ENCODE measurements around the gene ISYNA1.

ISYNA1 gene

GRCh38 chr19:18443831-18444230, 5.9 kb upstream of the ISYNA1 start:
- DNase-seq (ENCODE audit: low read depth): no peak

DNA sequence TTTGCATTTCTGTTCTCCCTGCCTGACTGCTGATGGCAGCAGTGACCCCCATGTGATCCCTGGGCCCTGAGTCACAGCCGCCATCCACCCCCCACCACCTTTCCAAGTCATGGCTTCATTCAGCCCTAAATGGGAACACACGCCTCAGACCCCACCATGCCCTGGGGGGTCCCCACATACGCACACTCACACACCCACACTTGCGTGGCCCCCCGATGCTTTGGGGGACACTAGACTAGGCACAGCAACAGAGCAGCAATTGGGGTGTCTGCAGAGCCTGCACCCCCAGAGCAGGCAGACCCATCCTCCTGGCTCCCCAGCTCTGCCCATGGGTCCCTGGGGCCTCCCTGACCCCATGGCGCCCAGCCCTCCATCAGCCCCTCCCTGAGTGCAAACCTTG, 5.5 kb upstream of the ISYNA1 start:
- DNase-seq (ENCODE audit: low read depth): no peak

DNA sequence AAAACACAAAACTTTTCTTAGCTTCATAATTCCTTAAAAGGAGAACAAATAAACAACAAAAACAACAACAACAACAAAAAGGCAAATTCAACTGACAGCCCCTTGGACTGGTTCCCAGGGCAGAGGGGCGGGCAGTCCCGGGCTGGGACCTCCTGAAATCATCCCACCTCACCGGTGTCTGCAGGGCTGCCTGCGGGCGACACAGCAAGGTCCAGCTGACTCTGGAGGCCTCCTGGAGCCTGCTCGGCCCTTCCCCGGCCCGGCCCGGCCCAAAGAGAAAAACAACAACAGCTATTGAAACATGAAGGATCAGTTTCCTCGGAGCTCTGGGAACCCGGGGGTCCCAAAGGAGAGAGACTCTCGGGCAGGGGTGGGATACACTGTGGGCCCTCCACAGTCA, 5.0 kb upstream of the ISYNA1 start:
- DNase-seq (ENCODE audit: low read depth): no peak

GRCh38 chr19:18441804-18442788, 4.2 kb upstream of the ISYNA1 start:
- no peak for DNase-seq (ENCODE audit: low read depth)

DNA sequence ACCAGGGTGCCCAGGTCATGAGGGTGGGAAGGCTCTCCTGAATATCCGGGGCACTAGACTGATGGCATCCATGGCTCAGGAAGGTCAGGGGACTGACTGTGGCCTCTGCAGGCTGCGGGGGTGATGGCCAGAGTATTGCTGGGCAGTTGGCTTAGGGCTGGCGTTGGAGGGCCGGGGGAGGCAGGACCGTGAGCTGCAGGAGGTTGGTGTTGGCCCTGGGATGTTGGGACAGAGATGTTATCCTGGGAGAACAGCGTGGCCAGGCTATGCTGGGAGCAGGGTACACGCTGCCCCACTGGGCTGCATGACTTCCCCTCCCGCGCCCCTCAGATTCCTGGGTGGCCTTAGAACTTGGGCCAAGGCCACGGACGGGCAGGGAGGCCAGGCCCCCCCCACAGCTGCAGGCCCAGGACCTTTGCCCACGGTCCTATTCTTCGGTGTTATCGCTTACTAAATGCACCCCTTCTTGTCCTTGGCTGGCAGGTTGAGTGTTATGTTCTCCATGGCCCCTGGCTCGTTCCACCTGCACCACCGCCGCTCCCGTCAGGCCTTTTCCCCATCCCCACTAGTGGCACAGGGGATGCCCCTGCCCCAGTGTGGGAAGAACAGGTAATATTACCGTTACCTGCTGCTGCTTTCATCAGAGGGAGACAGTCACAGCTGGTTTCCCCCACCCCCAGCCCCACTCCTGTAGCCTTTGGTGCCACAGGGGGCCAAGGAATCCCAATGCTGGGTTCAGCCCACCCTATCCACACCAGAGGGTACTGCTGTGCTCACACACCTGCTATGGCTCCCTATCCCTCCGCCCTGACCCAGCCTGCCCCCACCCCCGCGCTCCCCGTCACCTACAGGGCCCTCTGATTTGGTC, 3.2 kb upstream of the ISYNA1 start:
- DNase-seq (ENCODE audit: low read depth): no peak

GRCh38 chr19:18440415-18440877, 2.5 kb upstream of the ISYNA1 start:
- no peak for DNase-seq (ENCODE audit: low read depth)

GRCh38 chr19:18439910-18440237, 1.9 kb upstream of the ISYNA1 start:
- DNase-seq (ENCODE audit: low read depth): no peak

DNA sequence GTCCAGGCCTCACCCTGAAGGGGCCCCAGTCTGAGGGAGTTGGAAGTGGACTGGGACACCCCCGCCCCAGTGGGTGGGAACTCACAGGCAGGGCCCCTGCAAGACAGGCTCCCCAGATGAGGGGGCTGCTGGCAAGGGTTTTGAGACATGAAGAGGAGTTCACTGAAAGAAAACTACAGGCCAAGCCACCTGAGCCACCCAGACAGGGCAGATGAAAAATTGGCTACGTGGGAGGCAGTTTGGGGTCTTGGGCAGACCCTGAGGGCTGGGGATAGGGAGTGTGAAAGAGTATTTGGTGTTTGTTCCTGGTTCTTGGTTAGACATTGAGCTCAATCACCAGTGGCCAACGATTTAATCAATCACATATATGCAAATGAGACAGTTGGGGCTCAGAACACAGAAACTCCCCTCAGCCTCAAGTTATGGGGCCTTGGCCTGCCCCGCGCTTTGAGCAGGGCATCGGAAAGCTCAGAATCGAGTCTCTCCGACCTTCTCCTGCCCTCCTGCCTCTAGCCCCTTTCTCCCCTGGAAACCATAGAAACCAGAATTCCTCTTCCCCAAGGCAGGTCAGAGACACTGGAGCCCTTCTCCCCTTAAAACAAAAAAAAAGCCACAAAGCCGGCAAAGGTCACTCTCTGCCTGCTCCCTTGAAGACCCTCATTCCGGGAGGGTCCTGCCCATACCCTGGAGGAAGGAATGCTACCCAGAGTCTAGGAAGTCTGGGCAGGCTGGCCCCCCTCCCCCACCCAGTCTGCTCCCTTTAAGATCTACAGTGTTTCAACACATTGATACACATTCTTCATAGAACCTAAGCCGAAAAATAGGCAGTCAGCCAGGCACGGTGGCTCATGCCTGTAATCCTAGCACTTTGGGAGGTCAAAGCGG, 1.3 kb upstream of the ISYNA1 start:
- DNase-seq (ENCODE audit: low read depth): peak; percentile 34

- no peak for DNase-seq (ENCODE audit: low read depth)
Measured at GRCh38 chr19:18438331-18439024, 545 bp upstream of the ISYNA1 start.

- no peak for DNase-seq (ENCODE audit: low read depth)
Measured at GRCh38 chr19:18436671-18437490, 1.1 kb downstream of the ISYNA1 start.

DNA sequence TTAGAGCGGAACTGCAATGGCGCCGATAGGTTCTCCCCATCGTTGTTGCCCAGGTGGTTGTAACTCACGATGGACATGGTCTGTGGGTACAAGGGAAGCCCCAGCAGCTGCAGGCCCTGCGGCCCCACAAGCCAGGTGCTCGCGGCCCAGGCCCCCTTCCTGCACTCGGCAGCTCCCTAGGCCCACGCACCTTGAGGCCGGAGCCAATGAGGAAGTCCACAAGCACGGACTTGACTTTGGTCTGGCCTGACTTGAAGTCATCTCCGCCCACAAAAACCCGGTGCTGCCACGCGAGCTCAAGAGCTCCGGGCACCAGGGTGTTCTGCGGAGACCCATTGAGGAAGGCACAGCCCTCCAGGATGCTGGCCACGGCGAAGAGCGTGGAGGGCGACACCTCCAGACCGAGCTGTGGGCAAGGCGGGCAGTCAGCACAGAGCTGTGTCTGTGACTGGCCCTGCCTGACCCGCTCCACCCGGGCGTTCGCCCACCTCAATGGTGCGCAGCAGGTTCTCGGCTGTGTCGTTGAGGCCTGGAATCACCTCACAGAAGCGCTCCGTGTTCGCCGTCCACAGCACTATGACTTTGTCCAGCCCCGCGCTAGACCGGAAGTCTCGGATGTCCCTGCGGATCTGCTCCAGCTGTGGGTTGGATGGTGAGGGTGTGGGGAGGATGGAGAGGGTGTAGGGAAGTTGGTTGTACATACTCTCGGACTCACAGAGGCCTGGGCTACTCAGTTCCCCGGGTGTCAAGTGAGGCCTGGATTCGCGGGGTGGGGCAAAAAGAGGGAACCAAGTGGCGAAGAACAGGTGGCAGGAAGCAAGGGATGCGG, 1.9 kb downstream of the ISYNA1 start:
- DNase-seq (ENCODE audit: low read depth): no peak

GRCh38 chr19:18435178-18435841, 2.6 kb downstream of the ISYNA1 start:
- no peak for DNase-seq (ENCODE audit: low read depth)

- DNase-seq (ENCODE audit: low read depth): no peak
Measured at GRCh38 chr19:18434411-18435175, 3.3 kb downstream of the ISYNA1 start.

GRCh38 chr19:18433735-18434398, 4.1 kb downstream of the ISYNA1 start:
- no peak for DNase-seq (ENCODE audit: low read depth)

DNA sequence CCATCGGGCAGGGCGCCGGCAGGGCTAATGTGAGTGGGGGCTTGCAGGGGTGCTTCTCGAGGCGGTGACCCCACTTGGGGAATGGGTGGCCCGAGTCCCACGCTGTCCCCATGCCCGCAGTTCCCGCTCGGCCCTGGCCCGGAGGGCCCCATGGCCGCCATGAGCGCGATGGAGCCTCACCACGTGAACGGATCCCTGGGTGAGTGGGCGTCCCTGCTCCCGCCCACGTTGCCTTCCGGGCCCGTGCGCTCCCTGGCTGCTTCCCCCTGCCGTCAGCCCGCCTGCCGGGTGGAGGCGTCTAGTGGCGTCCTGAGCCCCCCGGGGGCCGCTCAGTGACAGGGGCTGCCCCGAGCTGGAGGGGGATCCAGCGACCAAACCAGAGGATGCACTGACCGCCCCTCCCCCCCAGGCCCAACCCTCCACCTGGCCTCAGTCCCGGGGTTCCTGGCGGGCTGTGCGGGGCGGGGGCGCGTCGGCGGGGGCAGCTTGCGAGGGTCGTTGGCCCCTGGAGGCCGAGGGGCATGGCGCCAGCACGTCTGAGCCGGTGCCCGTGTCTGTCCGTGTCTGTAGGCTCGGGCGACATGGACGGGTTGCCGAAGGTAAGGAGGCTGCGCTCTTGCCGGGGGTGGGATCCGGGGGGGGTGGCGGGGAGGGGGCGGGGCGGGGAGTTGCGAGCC, 4.8 kb downstream of the ISYNA1 start:
- no peak for DNase-seq (ENCODE audit: low read depth)

DNA sequence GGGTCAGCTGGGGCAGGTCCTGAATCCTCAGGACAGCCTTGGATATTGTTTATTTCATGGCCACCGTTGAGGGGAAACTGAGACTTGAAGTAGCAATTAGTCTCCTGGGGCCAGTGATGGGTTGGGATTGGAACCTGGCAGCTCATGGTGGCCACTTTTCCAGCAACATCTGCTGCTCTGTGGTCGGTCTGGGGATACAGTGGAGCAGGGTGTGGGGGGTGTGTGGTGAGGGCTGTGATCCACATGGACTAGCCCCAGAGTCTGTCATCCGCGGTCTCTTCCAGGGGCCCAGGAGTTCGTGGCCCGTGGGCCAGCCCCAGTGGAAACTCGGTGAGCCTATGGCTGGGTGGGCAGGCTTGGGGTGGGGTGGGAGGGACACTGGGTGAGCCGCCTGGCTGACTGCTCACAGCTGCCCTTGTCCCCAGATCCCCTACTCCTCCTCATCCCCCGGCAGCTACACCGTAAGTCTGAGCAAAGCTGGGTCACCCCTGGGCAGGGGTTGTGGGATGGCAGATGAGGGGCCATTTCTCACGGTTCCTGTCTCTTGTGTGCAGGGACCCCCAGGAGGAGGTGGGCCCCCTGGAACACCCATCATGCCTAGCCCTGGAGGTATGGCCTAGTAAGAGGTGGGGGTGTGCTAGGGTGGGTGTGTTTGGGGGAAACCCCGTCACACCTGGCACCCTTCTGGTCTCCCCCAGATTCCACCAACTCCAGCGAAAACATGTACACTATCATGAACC, 5.5 kb downstream of the ISYNA1 start:
- no peak for DNase-seq (ENCODE audit: low read depth)

Measured in HS-5 (cell line).